Mesothelial cell of epicardium (in vitro differentiated cells): ENCODE measurements around the gene IL17RB. TPM values are rescaled to one million over a fixed set of nuclear protein-coding genes. Genes with fewer than 3 reads are reported as not detected.

Experiments
- DNase-seq, 2 experiments: peaks; one replicate each; pipeline ENCODE4 v3.0.0; 2021; ENCODE audit warnings: low spot score in 2 of 2; ENCODE audit not compliant: unreplicated experiment in 2 of 2
- H3K27ac Mint-ChIP-seq: 2 replicates; pipeline ENCODE4 v1.8.0; 2021; ENCODE audit warnings: mixed read lengths
- H3K27me3 Mint-ChIP-seq: 2 replicates; pipeline ENCODE4 v1.8.0; 2021; ENCODE audit warnings: low read depth, mixed read lengths
- H3K36me3 Mint-ChIP-seq: 2 replicates; pipeline ENCODE4 v1.8.0; 2021; ENCODE audit warnings: mixed read lengths
- H3K4me1 Mint-ChIP-seq: 2 replicates; pipeline ENCODE4 v1.8.0; 2021; ENCODE audit warnings: mixed read lengths
- H3K4me3 Mint-ChIP-seq: 2 replicates; pipeline ENCODE4 v1.8.0; 2021; ENCODE audit warnings: mild to moderate bottlenecking, moderate library complexity, mixed read lengths
- H3K9me3 Mint-ChIP-seq: 2 replicates; pipeline ENCODE4 v1.8.0; 2021; ENCODE audit warnings: mixed read lengths
- total RNA-seq: library from RNA; stranded (reverse); gene quantifications from 3 replicates; pipeline ENCODE4 v1.2.1, GENCODE V29; 2021
- TF ChIP-seq, protein P1 (sequence below): fragments of 200-600 bp; sonication (generic); IDR thresholded peaks from one replicate; pipeline ENCODE4 v1.5.0; 2021; ENCODE audit warnings: antibody characterized with exemption; ENCODE audit not compliant: unreplicated experiment

IL17RB gene
- total RNA-seq, 1 donor from 2014 or later, result 1.4 TPM

GRCh38 chr3:53843195-53844177, 2.9 kb upstream of the IL17RB start:
- H3K9me3 Mint-ChIP-seq, result no peaks in the 10 kb centered on the region
- TF ChIP-seq, protein P1, sequence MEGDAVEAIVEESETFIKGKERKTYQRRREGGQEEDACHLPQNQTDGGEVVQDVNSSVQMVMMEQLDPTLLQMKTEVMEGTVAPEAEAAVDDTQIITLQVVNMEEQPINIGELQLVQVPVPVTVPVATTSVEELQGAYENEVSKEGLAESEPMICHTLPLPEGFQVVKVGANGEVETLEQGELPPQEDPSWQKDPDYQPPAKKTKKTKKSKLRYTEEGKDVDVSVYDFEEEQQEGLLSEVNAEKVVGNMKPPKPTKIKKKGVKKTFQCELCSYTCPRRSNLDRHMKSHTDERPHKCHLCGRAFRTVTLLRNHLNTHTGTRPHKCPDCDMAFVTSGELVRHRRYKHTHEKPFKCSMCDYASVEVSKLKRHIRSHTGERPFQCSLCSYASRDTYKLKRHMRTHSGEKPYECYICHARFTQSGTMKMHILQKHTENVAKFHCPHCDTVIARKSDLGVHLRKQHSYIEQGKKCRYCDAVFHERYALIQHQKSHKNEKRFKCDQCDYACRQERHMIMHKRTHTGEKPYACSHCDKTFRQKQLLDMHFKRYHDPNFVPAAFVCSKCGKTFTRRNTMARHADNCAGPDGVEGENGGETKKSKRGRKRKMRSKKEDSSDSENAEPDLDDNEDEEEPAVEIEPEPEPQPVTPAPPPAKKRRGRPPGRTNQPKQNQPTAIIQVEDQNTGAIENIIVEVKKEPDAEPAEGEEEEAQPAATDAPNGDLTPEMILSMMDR, result no peak
- H3K4me1 Mint-ChIP-seq, result peaks cover 15% of the 10 kb centered on the region
- DNase-seq, result no peak
- H3K27ac Mint-ChIP-seq, result no peak overlapping the region
- peaks cover 29% of the 10 kb centered on the region for H3K27me3 Mint-ChIP-seq
- H3K36me3 Mint-ChIP-seq, result no peaks in the 10 kb centered on the region
- H3K4me3 Mint-ChIP-seq, result no peak overlapping the region

GRCh38 chr3:53844262-53845102, 1.9 kb upstream of the IL17RB start:
- H3K4me1 Mint-ChIP-seq, result peaks cover 15% of the 10 kb centered on the region
- no peak for DNase-seq
- H3K9me3 Mint-ChIP-seq, result no peaks in the 10 kb centered on the region
- H3K36me3 Mint-ChIP-seq, result no peaks in the 10 kb centered on the region
- TF ChIP-seq, protein P1, result no peak
- peaks cover 34% of the 10 kb centered on the region for H3K27me3 Mint-ChIP-seq
- no peak overlapping the region for H3K27ac Mint-ChIP-seq
- H3K4me3 Mint-ChIP-seq, result peak overlapping the region; percentile 67

DNA sequence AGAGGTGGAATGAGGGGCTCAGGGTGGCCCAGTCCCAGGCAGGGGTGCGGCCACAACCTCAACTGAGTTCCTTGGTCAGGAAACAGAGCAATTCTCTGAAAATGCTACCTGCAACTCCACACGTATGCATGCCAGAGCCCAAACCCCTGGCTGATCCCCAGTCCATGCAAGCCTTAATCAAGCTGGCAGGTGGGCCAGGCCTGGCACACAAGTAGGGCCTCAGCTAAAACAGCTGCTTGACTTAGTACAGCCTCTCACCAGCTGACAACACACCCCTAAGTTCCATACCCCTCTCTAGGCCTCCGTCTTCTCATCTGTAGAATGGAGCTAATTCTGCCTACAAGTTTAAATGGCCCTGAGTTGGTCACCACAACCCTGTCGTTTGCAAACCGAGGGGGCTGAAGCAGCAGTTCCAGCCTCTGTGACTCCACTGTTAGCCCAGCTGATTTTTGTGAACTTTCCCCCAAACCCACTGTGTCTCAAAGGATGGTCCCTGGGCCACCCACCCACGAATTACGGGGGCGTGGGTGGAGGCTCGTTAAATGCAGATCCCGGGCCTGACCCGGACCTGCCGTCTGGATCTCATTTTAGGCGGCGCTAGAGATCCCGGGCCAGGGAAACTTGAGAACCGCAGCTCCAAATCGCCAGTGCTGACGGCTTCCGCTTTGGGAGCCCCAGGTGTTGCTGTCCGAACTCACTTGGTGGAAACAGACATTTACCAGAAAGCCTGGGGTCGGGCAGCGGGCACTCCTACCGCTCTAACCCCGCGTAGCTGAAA, 1.1 kb upstream of the IL17RB start:
- Mint-ChIP-seq H3K27me3 (peaks cover 34% of the 10 kb centered on the region), H3K27ac (no peak overlapping the region), H3K36me3 (no peaks in the 10 kb centered on the region), H3K4me1 (peaks cover 15% of the 10 kb centered on the region), H3K4me3 (peak overlapping the region; percentile 67), H3K9me3 (no peaks in the 10 kb centered on the region)
- TF ChIP-seq, protein P1, result no peak
- DNase-seq, result no peak

DNA sequence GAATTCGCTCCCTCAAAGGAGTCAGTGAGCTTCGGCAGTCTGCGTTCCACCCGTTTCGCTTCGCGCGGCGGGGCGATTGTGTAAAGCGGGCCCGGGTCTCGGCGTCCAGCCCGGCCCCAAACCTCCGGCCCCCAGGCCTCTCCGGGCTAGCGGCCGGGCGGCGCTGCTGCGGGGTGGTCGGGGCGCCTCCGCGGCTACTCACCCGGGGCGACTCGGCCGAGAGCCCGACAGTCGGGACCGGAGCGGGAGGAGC, 561 bp upstream of the IL17RB start:
- peak in 1 of 2 experiments; percentile 64 for DNase-seq
- Mint-ChIP-seq H3K27me3 (peaks cover 34% of the 10 kb centered on the region), H3K36me3 (no peaks in the 10 kb centered on the region), H3K27ac (no peak overlapping the region), H3K9me3 (no peaks in the 10 kb centered on the region), H3K4me1 (peaks cover 15% of the 10 kb centered on the region), H3K4me3 (peak overlapping the region; percentile 67)
- TF ChIP-seq, protein P1, result no peak

DNA sequence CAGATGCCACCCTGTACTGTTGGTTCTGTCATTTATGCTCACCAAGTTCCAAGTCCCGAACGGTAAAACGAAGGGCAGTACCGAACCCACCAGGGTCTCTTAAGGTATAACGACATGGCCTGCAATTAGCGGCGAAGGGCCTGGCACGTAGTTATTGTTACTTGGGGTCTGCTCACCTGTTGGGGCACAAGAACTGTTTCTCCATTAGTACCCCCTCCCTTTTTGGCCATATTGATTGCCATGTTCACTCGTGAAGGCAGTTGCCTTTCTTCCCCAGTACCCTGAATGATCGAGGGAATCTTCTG, 435 bp downstream of the IL17RB start:
- no peak overlapping the region for H3K27ac Mint-ChIP-seq
- TF ChIP-seq, protein P1, result no peak
- no peaks in the 10 kb centered on the region for H3K36me3 Mint-ChIP-seq
- H3K4me3 Mint-ChIP-seq, result peak overlapping the region; percentile 60
- H3K4me1 Mint-ChIP-seq, result peaks cover 17% of the 10 kb centered on the region
- H3K9me3 Mint-ChIP-seq, result no peaks in the 10 kb centered on the region
- DNase-seq, result no peak
- H3K27me3 Mint-ChIP-seq, result peaks cover 34% of the 10 kb centered on the region
